ENCODE measurements around the gene TGOLN2. TPM values are rescaled to one million over a fixed set of nuclear protein-coding genes. Genes with fewer than 3 reads are reported as not detected.
"Not testable (repeated sequence)": the region's sequence is repeated elsewhere in the genome, so short reads cannot be mapped to it uniquely, and the experiment has no call there.

The TGOLN2 gene
- total RNA-seq, 3 donors from 2014 or later (not counting 1 experiment from before 2014, with no cell fraction given), result 190 to 207 (median 194) TPM

GRCh38 chr2:85344356-85344954, 16.7 kb upstream of the TGOLN2 start:
- WGBS (ENCODE audit: insufficient coverage), result 95% methylated on average over 13 of the region's 14 CpGs
- Mint-ChIP-seq H3K27me3 (ENCODE audit: low read depth in 2 of 2) (no peaks in the 10 kb centered on the region), H3K4me1 (peaks cover 0 to 6% of the 10 kb centered on the region in 2 donors), H3K27ac (no peak overlapping the region), H3K9me3 (no peaks in the 10 kb centered on the region), H3K36me3 (no peaks in the 10 kb centered on the region), H3K4me3 (no peak overlapping the region)
- H3K36me3 ChIP-seq (ENCODE audit: control insufficient read depth, insufficient read depth, low read length), result peaks cover 37% of the 10 kb centered on the region
- H3K4me1 ChIP-seq (ENCODE audit: control insufficient read depth, insufficient read depth, low read length), result no peaks in the 10 kb centered on the region
- DNase-seq (no peak), ATAC-seq (no peak)
- intact Hi-C loops (cut with micrococcal nuclease), result no loop called here
- no peaks in the 10 kb centered on the region for H3K9me3 ChIP-seq (ENCODE audit: control insufficient read depth, insufficient read depth, low read length)
- H3K27me3 ChIP-seq (ENCODE audit: control insufficient read depth, insufficient read depth, low read length), result no peaks in the 10 kb centered on the region
- no peak overlapping the region for H3K4me3 ChIP-seq (ENCODE audit: low read length)
- no peak for TF ChIP-seq CTCF (IDR thresholded peaks at IDR 0.05)
- no peak overlapping the region for H3K27ac ChIP-seq (ENCODE audit: low read length)

GRCh38 chr2:85343207-85343895, 15.6 kb upstream of the TGOLN2 start:
- H3K27ac ChIP-seq (ENCODE audit: low read length); H3K4me3 ChIP-seq (ENCODE audit: low read length); H3K4me1 ChIP-seq (ENCODE audit: control insufficient read depth, insufficient read depth, low read length); H3K27me3 ChIP-seq (ENCODE audit: control insufficient read depth, insufficient read depth, low read length); H3K9me3 ChIP-seq (ENCODE audit: control insufficient read depth, insufficient read depth, low read length); H3K4me3 Mint-ChIP-seq; H3K27me3 Mint-ChIP-seq (ENCODE audit: low read depth in 2 of 2); DNase-seq; intact Hi-C loops (cut with micrococcal nuclease); H3K9me3 Mint-ChIP-seq; H3K27ac Mint-ChIP-seq; H3K4me1 Mint-ChIP-seq; H3K36me3 Mint-ChIP-seq; ATAC-seq: not testable (repeated sequence)
- WGBS (ENCODE audit: insufficient coverage), result 97% methylated on average over 9 of the region's 10 CpGs
- peaks cover 31% of the 10 kb centered on the region for H3K36me3 ChIP-seq (ENCODE audit: control insufficient read depth, insufficient read depth, low read length)

GRCh38 chr2:85342156-85342555, 14.4 kb upstream of the TGOLN2 start:
- DNase-seq (no peak), ATAC-seq (no peak)
- no peaks in the 10 kb centered on the region for H3K4me1 Mint-ChIP-seq
- no peaks in the 10 kb centered on the region for H3K4me1 ChIP-seq (ENCODE audit: control insufficient read depth, insufficient read depth, low read length)
- no peak overlapping the region for H3K27ac Mint-ChIP-seq
- H3K27ac ChIP-seq (ENCODE audit: low read length), result no peak overlapping the region
- no peaks in the 10 kb centered on the region for H3K27me3 Mint-ChIP-seq (ENCODE audit: low read depth in 2 of 2)
- no peaks in the 10 kb centered on the region for H3K9me3 ChIP-seq (ENCODE audit: control insufficient read depth, insufficient read depth, low read length)
- intact Hi-C loops (cut with micrococcal nuclease), result no loop called here
- no peaks in the 10 kb centered on the region for H3K9me3 Mint-ChIP-seq
- H3K36me3 Mint-ChIP-seq, result no peaks in the 10 kb centered on the region
- H3K36me3 ChIP-seq (ENCODE audit: control insufficient read depth, insufficient read depth, low read length), result peaks cover 28% of the 10 kb centered on the region
- no peak for TF ChIP-seq CTCF (IDR thresholded peaks at IDR 0.05)
- WGBS (ENCODE audit: insufficient coverage), result 95% methylated on average over 3 of the region's 3 CpGs
- H3K27me3 ChIP-seq (ENCODE audit: control insufficient read depth, insufficient read depth, low read length), result no peaks in the 10 kb centered on the region
- H3K4me3 ChIP-seq (ENCODE audit: low read length), result no peak overlapping the region
- H3K4me3 Mint-ChIP-seq, result no peak overlapping the region

GRCh38 chr2:85341269-85342029, 13.7 kb upstream of the TGOLN2 start:
- no peaks in the 10 kb centered on the region for H3K27me3 Mint-ChIP-seq (ENCODE audit: low read depth in 2 of 2)
- H3K27ac Mint-ChIP-seq, result no peak overlapping the region
- Histone ChIP-seq H3K4me1 (ENCODE audit: control insufficient read depth, insufficient read depth, low read length) (no peaks in the 10 kb centered on the region), H3K9me3 (ENCODE audit: control insufficient read depth, insufficient read depth, low read length) (no peaks in the 10 kb centered on the region), H3K4me3 (ENCODE audit: low read length) (no peak overlapping the region), H3K27me3 (ENCODE audit: control insufficient read depth, insufficient read depth, low read length) (no peaks in the 10 kb centered on the region), H3K27ac (ENCODE audit: low read length) (no peak overlapping the region), H3K36me3 (ENCODE audit: control insufficient read depth, insufficient read depth, low read length) (peaks cover 24% of the 10 kb centered on the region)
- 97% methylated on average over 29 of the region's 30 CpGs for WGBS (ENCODE audit: insufficient coverage)
- H3K4me1 Mint-ChIP-seq, result no peaks in the 10 kb centered on the region
- no peak overlapping the region for H3K4me3 Mint-ChIP-seq
- DNase-seq (no peak), ATAC-seq (no peak)
- H3K9me3 Mint-ChIP-seq, result no peaks in the 10 kb centered on the region
- H3K36me3 Mint-ChIP-seq, result no peaks in the 10 kb centered on the region
- TF ChIP-seq CTCF (IDR thresholded peaks at IDR 0.05), result no peak
- intact Hi-C loops (cut with micrococcal nuclease), result no loop called here

All from natural killer cell (primary cell).